ACHN (cell line): ENCODE measurements around the gene MISFA.
"Not testable (repeated sequence)": the region's sequence is repeated elsewhere in the genome, so short reads cannot be mapped to it uniquely, and the experiment has no call there.

Source experiments
- DNase-seq: peaks from one replicate; pipeline ENCODE4 v3.0.0-alpha.2; 2015
- in situ Hi-C: cut with HindIII; loops from 2 replicates; pipeline ENCODE4 v1.10.0; 2017; ENCODE audit warnings: low sequenced_read_pairs, low pct_ligation_motif_present, low pct_unique_long_range_greater_than_20kb

The MISFA gene

GRCh38 chr11:18615628-18616392 lies 16.2 kb downstream of the MISFA start:
- in situ Hi-C loops: no loop called here
- no peak for DNase-seq

DNA sequence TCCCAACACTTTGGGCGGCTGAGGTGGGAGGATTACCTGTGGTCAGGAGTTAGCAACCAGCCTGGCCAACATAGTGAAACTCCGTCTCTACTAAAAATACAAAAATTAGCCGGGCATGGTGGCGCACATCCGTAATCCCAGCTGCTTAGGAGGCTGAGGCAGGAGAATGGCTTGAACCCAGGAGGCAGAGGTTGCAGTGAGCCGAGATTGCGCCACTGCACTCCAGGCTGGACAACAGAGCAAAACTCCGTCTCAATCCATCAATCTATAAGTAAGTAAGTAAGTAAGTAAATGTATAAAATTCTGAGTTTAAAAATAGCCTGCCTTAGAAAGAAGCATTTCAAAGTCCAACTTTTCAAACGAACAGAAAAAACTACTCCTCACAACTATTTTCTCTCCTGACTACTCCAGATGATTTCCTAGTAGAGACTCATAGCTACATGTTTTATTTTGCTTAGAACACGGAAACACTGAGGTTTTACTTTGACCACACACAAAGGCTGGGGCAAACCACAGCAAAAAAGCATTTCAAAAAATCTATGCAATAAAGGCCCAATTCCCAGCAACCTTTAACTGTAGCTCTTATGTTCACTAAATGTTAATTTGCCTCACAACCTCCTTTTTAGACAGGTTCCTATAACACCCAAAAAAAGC lies 18.2 kb downstream of the MISFA start:
- no peak for DNase-seq
- in situ Hi-C loops: no loop called here

- in situ Hi-C loops: no loop called here
- DNase-seq: no peak
Observed at GRCh38 chr11:18618342-18619025, 18.9 kb downstream of the MISFA start.

DNA sequence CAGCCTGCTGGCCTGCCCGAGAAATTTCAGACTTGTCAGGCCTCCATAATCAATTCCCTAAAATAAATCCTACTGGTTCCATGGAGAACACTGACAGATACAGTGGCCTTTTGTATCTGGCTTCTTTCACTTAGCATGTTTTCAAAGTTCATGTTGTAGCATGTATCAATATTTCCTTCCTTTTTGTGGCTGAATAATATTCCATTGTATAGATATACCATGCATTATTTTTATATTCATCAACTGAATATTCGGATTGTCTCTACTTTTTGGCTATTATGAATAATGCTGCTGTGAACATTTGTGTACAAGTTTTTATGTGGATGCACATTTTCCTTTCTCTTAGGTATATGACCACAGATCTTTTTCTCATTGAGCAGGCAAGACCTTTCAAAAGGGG lies 24.1 kb downstream of the MISFA start:
- in situ Hi-C loops: no loop called here
- DNase-seq: no peak

DNA sequence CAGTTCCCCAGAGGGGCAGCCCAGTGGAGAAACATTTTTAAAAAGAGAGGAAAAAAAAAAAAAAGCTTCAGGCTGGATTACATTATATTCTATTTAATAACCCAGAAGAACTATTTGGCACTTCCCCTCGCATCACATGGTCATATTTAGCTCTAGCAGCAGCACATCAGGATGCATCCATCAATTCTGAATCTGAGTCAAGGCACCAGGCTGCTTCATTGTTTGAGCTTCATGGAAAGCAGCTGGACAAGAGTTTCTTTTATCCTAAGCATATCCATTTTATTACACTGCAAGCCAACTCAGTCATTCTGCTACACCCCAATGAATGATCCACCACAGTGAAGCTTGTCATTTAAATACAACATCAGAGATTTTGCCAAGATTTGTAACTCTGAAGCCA lies 24.6 kb downstream of the MISFA start:
- DNase-seq: no peak
- in situ Hi-C loops: no loop called here

DNA sequence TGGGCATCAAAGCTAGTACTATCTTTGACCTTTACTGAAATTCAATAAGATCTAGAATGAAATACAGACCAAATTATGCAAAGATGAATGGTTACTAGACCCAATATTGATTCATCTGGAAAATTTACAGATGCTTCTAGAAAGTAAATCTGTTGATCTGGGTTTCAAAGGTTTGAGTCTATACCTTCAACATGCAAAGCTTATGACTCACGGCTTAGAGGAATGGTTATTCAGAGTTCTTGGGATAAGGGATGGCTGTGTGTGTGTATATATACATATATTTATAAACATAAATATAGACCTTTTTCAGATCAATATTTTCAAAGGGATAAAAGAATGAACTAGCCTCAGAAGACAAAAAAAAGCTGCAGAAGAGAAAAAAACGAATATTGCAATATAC lies 33.3 kb downstream of the MISFA start:
- in situ Hi-C loops: no loop called here
- no peak for DNase-seq

GRCh38 chr11:18633256-18634139 lies 33.9 kb downstream of the MISFA start:
- in situ Hi-C loops: no loop called here
- DNase-seq: peak; percentile 16

GRCh38 chr11:18634140-18635032 lies 34.8 kb downstream of the MISFA start, which contains the start of gene SPTY2D1:
SPTY2D1 (minus strand) TSS chr11:18634342; CDS start chr11:18634257, 85 bp downstream.
- in situ Hi-C loops: no loop called here
- peak; percentile 98 for DNase-seq

DNA sequence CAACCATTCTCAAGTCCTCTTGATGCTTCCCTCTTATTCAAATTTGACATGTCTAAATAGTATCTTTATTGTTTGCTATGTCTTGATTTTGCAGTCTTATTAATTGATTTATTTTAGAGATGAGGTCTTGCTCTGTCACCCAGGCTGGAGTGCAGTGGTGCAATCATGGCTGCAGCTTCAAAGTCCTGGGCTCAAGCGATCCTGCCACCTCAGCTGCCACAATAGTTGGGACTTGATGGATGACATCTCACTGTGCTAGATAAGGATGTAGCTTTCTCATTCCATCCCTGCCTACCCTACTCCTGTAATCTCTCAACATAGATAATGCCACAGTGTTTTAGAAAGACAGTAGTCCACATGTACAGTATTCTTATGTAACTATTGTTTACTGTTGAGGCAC lies 42.1 kb downstream of the MISFA start:
- in situ Hi-C loops: no loop called here
- no peak for DNase-seq

DNA sequence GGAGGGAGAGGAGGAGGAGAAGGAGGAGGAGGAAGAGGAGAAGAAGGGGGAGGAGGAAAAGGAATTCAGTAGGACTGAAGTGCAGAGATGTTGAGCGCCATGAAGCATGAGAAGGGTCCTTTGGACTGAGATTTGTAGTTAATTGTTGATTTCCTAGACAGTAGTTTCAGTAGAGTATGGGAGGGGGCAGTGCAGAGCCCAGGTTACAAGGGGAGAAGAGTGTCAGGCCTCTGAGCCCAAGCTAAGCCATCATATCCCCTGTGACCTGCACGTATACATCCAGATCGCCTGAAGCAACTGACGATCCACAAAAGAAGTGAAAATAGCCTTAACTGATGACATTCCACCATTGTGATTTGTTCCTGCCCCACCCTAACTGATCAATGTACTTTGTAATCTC lies 43.4 kb downstream of the MISFA start:
- in situ Hi-C loops, DNase-seq: not testable (repeated sequence)

- DNase-seq: no peak
- in situ Hi-C loops: no loop called here
Observed at GRCh38 chr11:18650353-18650752, 50.8 kb downstream of the MISFA start.

GRCh38 chr11:18650859-18651557 lies 51.4 kb downstream of the MISFA start:
- in situ Hi-C loops: no loop called here
- peak; percentile 39 for DNase-seq
